OCI-LY1 (cell line): ENCODE results near the gene CYP4Z1.

Source experiments
- H2AFZ ChIP-seq: fragments of 200-600 bp; sonication (generic), shearing (Covaris generic); 2 replicates; pipeline ENCODE4 v1.6.0; 2014; ENCODE audit warnings: antibody characterized with exemption, mild to moderate bottlenecking, low read length
- H3F3A ChIP-seq: fragments of 200-600 bp; sonication (generic), shearing (Covaris generic); 2 replicates; pipeline ENCODE4 v1.6.0; 2014; ENCODE audit warnings: mild to moderate bottlenecking, antibody characterized with exemption, low read length, moderate library complexity; ENCODE audit not compliant: insufficient read depth
- H3K27ac ChIP-seq: fragments of 200-600 bp; sonication (generic); 2 replicates; pipeline ENCODE4 v1.5.1; 2014; ENCODE audit warnings: low read length, mixed run types, mild to moderate bottlenecking, low read depth; ENCODE audit not compliant: poor library complexity, severe bottlenecking
- H3K27me3 ChIP-seq: fragments of 200-600 bp; sonication (generic); 2 replicates; pipeline ENCODE4 v1.6.0; 2014; ENCODE audit warnings: antibody characterized with exemption, mild to moderate bottlenecking, low read length, moderate library complexity; ENCODE audit not compliant: insufficient read depth
- H3K36me3 ChIP-seq: fragments of 200-600 bp; sonication (generic); 2 replicates; pipeline ENCODE4 v1.6.1; 2014; ENCODE audit warnings: mild to moderate bottlenecking, antibody characterized with exemption, low read length, moderate library complexity, mixed read lengths; ENCODE audit not compliant: insufficient read depth
- H3K4me1 ChIP-seq: fragments of 200-600 bp; sonication (generic); 2 replicates; pipeline ENCODE4 v1.5.1; 2014; ENCODE audit warnings: mild to moderate bottlenecking, low read length, moderate library complexity; ENCODE audit not compliant: insufficient read depth, severe bottlenecking
- H3K4me2 ChIP-seq: fragments of 200-600 bp; sonication (generic), shearing (Covaris generic); 2 replicates; pipeline ENCODE4 v1.6.1; 2014; ENCODE audit warnings: low read length
- H3K4me3 ChIP-seq: fragments of 200-600 bp; sonication (generic); 2 replicates; pipeline ENCODE4 v1.5.1; 2014; ENCODE audit warnings: low read length, low read depth, mild to moderate bottlenecking, mixed read lengths; ENCODE audit not compliant: poor library complexity, severe bottlenecking
- H3K79me2 ChIP-seq: fragments of 200-600 bp; shearing (Covaris generic); 2 replicates; pipeline ENCODE4 v1.6.1; 2016; ENCODE audit warnings: mixed run types, low read length, mixed read lengths; ENCODE audit not compliant: insufficient read depth
- H3K9ac ChIP-seq: fragments of 200-600 bp; sonication (generic), shearing (Covaris generic); 2 replicates; pipeline ENCODE4 v1.6.1; 2014; ENCODE audit warnings: mild to moderate bottlenecking, low read length, mixed read lengths
- H3K9me2 ChIP-seq: fragments of 200-600 bp; sonication (generic), shearing (Covaris generic); 2 replicates; pipeline ENCODE4 v1.6.1; 2014; ENCODE audit warnings: low read depth, mild to moderate bottlenecking, low read length, mixed read lengths
- H3K9me3 ChIP-seq: fragments of 200-600 bp; shearing (Covaris generic); 2 replicates; pipeline ENCODE4 v1.6.1; 2014; ENCODE audit warnings: low read length, mixed read lengths
- H4K20me1 ChIP-seq: fragments of 200-600 bp; sonication (generic), shearing (Covaris generic); 2 replicates; pipeline ENCODE4 v1.6.0; 2016; ENCODE audit warnings: mild to moderate bottlenecking, low read length; ENCODE audit not compliant: insufficient read depth
- CTCF ChIP-seq: fragments of 200-600 bp; sonication (generic), shearing (Covaris generic); IDR thresholded peaks from 2 replicates; pipeline ENCODE4 v1.5.1; 2017; ENCODE audit warnings: mild to moderate bottlenecking, antibody characterized with exemption, low read length, moderate library complexity, mixed read lengths
- EZH2 ChIP-seq: fragments of 200-600 bp; sonication (generic), shearing (Covaris generic); IDR thresholded peaks from 2 replicates; pipeline ENCODE4 v1.8.0; 2017; ENCODE audit warnings: borderline replicate concordance, mixed run types, mild to moderate bottlenecking, antibody characterized with exemption, low read length, moderate library complexity, mixed read lengths

Gene CYP4Z1

DNA sequence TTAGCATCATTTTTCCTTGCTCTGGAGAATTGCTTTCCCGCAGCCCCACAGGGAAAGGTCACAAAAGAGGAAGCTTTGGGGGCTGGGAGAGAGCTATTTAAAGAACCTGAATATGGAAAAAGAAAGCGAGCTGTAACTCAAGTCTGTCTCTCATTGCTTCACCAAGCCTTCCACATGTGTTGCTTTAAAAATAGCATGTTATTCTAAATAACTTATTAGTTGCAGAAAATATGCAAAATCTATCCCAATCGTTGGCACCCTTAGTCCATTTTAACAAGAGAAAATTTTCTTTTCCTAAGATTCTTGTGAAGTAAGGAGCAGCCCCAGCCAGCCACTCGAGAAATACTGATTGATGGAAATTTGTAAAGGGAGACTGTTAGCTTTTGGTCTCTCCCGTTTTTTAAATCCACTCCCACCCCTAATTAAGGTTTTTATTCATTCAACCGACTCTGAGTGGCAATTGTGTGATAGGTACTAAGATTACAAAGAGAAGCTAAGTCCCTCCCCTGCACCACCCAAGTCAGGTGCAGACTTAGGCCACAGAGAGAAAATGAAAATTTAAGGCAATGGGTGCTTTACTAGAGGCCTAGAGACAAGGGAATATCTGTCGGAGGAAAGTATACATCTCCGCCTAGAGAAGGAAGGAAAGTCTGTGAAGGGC is 42.8 kb upstream of the CYP4Z1 start:
- TF ChIP-seq EZH2 = no peak
- no peak for TF ChIP-seq CTCF

GRCh38 chr1:47030170-47030805 is 36.7 kb upstream of the CYP4Z1 start:
- H3K36me3 ChIP-seq = no peaks in the 10 kb centered on the region
- no peaks in the 10 kb centered on the region for H4K20me1 ChIP-seq
- no peak overlapping the region for H3K27ac ChIP-seq
- no peaks in the 10 kb centered on the region for H3F3A ChIP-seq
- no peaks in the 10 kb centered on the region for H3K9me2 ChIP-seq
- no peaks in the 10 kb centered on the region for H3K9me3 ChIP-seq
- H3K27me3 ChIP-seq = no peaks in the 10 kb centered on the region; the same call in 1 of the 2 replicates
- TF ChIP-seq CTCF = no peak
- TF ChIP-seq EZH2 = no peak
- H3K4me1 ChIP-seq = no peaks in the 10 kb centered on the region
- no peaks in the 10 kb centered on the region for H3K79me2 ChIP-seq
- no peak overlapping the region for H3K4me2 ChIP-seq
- no peak overlapping the region for H3K4me3 ChIP-seq
- no peak overlapping the region for H3K9ac ChIP-seq
- no peak overlapping the region for H2AFZ ChIP-seq

More for the DNA sequence above, 42.8 kb upstream of the CYP4Z1 start:
- H3K27me3 ChIP-seq = no peaks in the 10 kb centered on the region; the same call in 1 of the 2 replicates
- H3K79me2 ChIP-seq = no peaks in the 10 kb centered on the region
- no peak overlapping the region for H3K4me2 ChIP-seq
- H3K4me1 ChIP-seq = no peaks in the 10 kb centered on the region
- H3K9ac ChIP-seq = no peak overlapping the region
- H3K4me3 ChIP-seq = no peak overlapping the region
- no peaks in the 10 kb centered on the region for H3K9me2 ChIP-seq
- H3K9me3 ChIP-seq = no peaks in the 10 kb centered on the region
- H3F3A ChIP-seq = no peaks in the 10 kb centered on the region
- H4K20me1 ChIP-seq = no peaks in the 10 kb centered on the region
- no peaks in the 10 kb centered on the region for H3K36me3 ChIP-seq
- no peak overlapping the region for H3K27ac ChIP-seq
- H2AFZ ChIP-seq = no peak overlapping the region

GRCh38 chr1:47031059-47031458 is 36.0 kb upstream of the CYP4Z1 start:
- no peak overlapping the region for H2AFZ ChIP-seq
- TF ChIP-seq EZH2 = no peak
- no peak for TF ChIP-seq CTCF
- H3K27ac ChIP-seq = no peak overlapping the region
- no peak overlapping the region for H3K9ac ChIP-seq
- H3K4me3 ChIP-seq = no peak overlapping the region
- H3K4me2 ChIP-seq = no peak overlapping the region
- H3K9me3 ChIP-seq = no peaks in the 10 kb centered on the region
- no peaks in the 10 kb centered on the region for H3K36me3 ChIP-seq
- no peaks in the 10 kb centered on the region for H4K20me1 ChIP-seq
- H3K79me2 ChIP-seq = no peaks in the 10 kb centered on the region
- H3K4me1 ChIP-seq = no peaks in the 10 kb centered on the region
- H3K27me3 ChIP-seq = no peaks in the 10 kb centered on the region; the same call in 1 of the 2 replicates
- H3K9me2 ChIP-seq = no peaks in the 10 kb centered on the region
- H3F3A ChIP-seq = no peaks in the 10 kb centered on the region
